Measurements from ENCODE around the gene PTPRG.

GRCh38 chr3:61524933-61525332 lies 36.4 kb upstream of the PTPRG start:
- TF ChIP-seq YY1 (IDR thresholded peaks at IDR 0.05; ENCODE audit: extremely low read depth, insufficient replicate concordance, low read depth, low read length) = no peak
- no peak for TF ChIP-seq POLR2A (IDR thresholded peaks at IDR 0.05; ENCODE audit: borderline replicate concordance, extremely low read depth, insufficient read depth, insufficient read length)
- no peak for TF ChIP-seq CTCF (IDR thresholded peaks at IDR 0.05 in 2 of 3, conservative IDR thresholded peaks at IDR 0.05 in 1 of 3; ENCODE audit: borderline replicate concordance in 1 of 3, insufficient read depth in 1 of 3, low read depth in 2 of 3, low read length in 2 of 3)
- no peak for TF ChIP-seq POLR2AphosphoS5 (IDR thresholded peaks at IDR 0.05; ENCODE audit: low read depth, low read length)
- TF ChIP-seq MAX (IDR thresholded peaks at IDR 0.05) = no peak
- no peak for TF ChIP-seq REST (IDR thresholded peaks at IDR 0.05; ENCODE audit: low read depth)
- TF ChIP-seq RAD21 (IDR thresholded peaks at IDR 0.05; ENCODE audit: low read depth) = no peak
- TF ChIP-seq JUND (IDR thresholded peaks at IDR 0.05) = no peak
- no peak for TF ChIP-seq EZH2 (IDR thresholded peaks at IDR 0.05)
- no peak for TF ChIP-seq SP1 (IDR thresholded peaks at IDR 0.05; ENCODE audit: low read depth)
- no peak for TF ChIP-seq ELF1 (IDR thresholded peaks at IDR 0.05; ENCODE audit: borderline replicate concordance, low read depth)
- no peak for TF ChIP-seq CEBPB (IDR thresholded peaks at IDR 0.05; ENCODE audit: low read depth)
